Activated T-helper 2 cell treated with anti-CD3 and anti-CD28 coated beads, Interferon-gamma antibody, Interleukin-2, Interleukin-4, amounts not matched to agents 10 μg/mL and 5 μg/mL and 100 μg/mL, durations not matched to agents 14 hours and 24 hours and 36 hours (primary cell): ENCODE measurements around the gene FOXL3. TPM values are rescaled to one million over a fixed set of nuclear protein-coding genes. Genes with fewer than 3 reads are reported as not detected.

Experiments used
- DNase-seq: peaks from one replicate; pipeline ENCODE4 v3.0.0; 2021; ENCODE audit warnings: low spot score
- H3K27ac Mint-ChIP-seq: one replicate; pipeline ENCODE4 v1.8.0; 2021; ENCODE audit warnings: mixed read lengths
- H3K27me3 Mint-ChIP-seq: one replicate; pipeline ENCODE4 v1.8.0; 2021; ENCODE audit warnings: low read depth, mixed read lengths
- H3K36me3 Mint-ChIP-seq: one replicate; pipeline ENCODE4 v1.8.0; 2021; ENCODE audit warnings: low read depth, mixed read lengths
- H3K4me1 Mint-ChIP-seq: one replicate; pipeline ENCODE4 v1.8.0; 2021; ENCODE audit warnings: low read depth, mixed read lengths
- H3K4me3 Mint-ChIP-seq: one replicate; pipeline ENCODE4 v1.8.0; 2021; ENCODE audit warnings: low read depth, mild to moderate bottlenecking, moderate library complexity, mixed read lengths
- H3K9me3 Mint-ChIP-seq: one replicate; pipeline ENCODE4 v1.8.0; 2021; ENCODE audit warnings: mixed read lengths
- intact Hi-C: fragments of 100-400 bp; cut with micrococcal nuclease; formaldehyde crosslinking; loops from one replicate; pipeline ENCODE4 v1.15.1; 2023
- total RNA-seq: library from RNA; stranded (reverse); gene quantifications from 2 replicates; pipeline ENCODE4 v1.2.3, GENCODE V29; 2022

FOXL3 gene
- total RNA-seq, 1 donor from 2014 or later, result not detected

DNA sequence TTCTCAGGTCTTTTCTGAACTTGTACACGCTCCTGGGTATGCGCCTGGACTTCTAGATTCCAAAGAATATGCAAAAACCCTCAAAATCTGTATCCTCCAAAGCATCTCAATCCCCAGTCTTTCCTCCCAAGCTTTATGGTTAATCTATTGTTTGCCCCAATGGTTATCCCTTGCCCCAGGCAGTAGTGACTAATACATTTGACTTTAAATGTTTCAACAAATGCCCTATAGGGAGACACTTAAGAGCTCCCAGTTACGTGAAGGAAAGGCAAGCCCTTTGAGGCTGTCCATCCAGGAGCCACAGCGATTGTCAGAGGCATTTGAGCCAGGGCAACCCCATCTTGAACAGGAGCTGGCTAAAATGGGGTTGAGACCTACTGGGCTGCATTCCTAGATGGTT, 12.7 kb upstream of the FOXL3 start:
- intact Hi-C loops, result no loop called here
- Mint-ChIP-seq H3K36me3 (no peaks in the 10 kb centered on the region), H3K4me1 (no peaks in the 10 kb centered on the region), H3K4me3 (no peak overlapping the region), H3K27me3 (no peaks in the 10 kb centered on the region), H3K9me3 (peaks cover 13% of the 10 kb centered on the region), H3K27ac (no peak overlapping the region)
- DNase-seq, result no peak

DNA sequence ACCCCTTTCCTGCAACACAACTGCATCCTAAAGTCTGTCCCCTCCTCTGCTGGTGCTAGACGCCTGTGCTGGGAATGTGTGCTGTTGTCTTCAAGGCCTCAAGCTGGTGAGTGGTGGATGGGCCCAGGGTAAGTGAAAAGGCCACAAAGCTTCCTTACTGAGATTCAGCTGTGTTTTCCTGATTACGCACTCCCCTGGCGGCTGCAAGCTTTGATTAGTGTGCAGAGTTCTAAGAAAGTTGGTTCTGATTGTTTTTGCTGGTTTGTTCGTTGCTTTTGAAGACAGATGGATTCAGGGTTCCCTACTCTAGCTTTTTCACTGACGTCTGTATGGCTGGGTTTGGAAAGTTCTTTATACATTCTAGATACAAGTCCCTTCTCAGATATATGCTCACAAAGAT, 11.9 kb upstream of the FOXL3 start:
- no peaks in the 10 kb centered on the region for H3K4me1 Mint-ChIP-seq
- no peaks in the 10 kb centered on the region for H3K27me3 Mint-ChIP-seq
- H3K27ac Mint-ChIP-seq, result no peak overlapping the region
- H3K36me3 Mint-ChIP-seq, result no peaks in the 10 kb centered on the region
- intact Hi-C loops, result no loop called here
- DNase-seq, result no peak
- peaks cover 10% of the 10 kb centered on the region for H3K9me3 Mint-ChIP-seq
- H3K4me3 Mint-ChIP-seq, result no peak overlapping the region

DNA sequence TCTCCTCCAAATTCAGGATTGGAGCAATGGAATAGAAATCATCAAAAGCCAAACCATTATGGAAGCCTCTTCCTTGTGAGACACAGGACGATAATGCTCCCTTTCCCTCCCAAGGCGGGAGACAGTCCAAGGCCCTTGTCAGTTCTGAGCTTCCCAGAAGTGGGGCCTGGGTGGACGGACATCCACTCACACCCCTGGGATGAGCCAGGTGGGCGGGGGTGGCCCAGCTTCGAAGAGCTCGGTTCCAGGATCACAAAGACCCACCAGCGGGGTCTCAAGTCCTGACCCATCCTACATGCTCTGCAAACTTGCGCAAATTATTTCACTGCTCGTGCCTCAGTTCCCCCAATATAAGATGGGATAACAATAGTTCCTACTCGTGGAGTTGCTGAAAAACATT, 10.1 kb upstream of the FOXL3 start:
- Mint-ChIP-seq H3K36me3 (no peaks in the 10 kb centered on the region), H3K4me3 (no peak overlapping the region), H3K9me3 (no peaks in the 10 kb centered on the region), H3K27me3 (no peaks in the 10 kb centered on the region), H3K4me1 (no peaks in the 10 kb centered on the region), H3K27ac (no peak overlapping the region)
- no peak for DNase-seq
- intact Hi-C loops, result no loop called here

DNA sequence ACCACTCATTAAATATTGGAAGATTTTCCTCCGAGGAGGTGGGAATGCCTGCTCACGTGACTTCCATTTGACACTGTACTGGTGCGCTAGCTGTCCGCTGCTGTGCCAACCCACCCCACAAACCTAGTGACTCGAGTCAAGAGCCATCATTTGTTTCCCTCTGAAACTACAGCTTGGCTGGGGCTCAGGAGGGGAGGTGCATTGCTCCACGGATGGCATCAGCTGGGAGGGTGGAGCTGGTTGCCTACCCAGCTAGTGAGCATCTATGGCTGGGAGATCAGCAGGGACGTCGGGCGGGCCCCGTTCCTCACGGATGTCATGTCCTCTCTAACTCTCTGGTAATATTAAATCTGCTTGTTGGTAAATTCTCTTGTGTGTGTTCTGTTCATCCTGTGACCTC, 9.5 kb upstream of the FOXL3 start:
- intact Hi-C loops, result no loop called here
- no peak for DNase-seq
- no peak overlapping the region for H3K4me3 Mint-ChIP-seq
- no peak overlapping the region for H3K27ac Mint-ChIP-seq
- H3K9me3 Mint-ChIP-seq, result no peaks in the 10 kb centered on the region
- no peaks in the 10 kb centered on the region for H3K36me3 Mint-ChIP-seq
- no peaks in the 10 kb centered on the region for H3K4me1 Mint-ChIP-seq
- no peaks in the 10 kb centered on the region for H3K27me3 Mint-ChIP-seq

DNA sequence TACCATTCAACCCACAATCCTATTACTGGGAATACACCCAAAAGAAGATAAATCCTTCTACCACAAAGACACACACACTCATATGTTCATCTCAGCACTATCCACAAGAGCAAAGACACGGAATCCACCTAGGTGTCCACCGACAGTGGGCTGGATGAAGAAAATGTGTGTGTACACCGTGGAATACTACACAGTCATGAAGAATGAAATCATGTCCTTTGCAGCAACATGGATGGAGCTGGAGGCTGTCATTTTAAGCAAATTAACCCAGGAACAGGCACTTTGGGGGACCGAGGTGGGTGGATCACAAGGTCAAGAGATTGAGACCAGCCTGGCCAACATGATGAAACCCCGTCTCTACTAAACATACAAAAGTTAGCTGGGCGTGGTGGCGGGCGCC, 8.3 kb upstream of the FOXL3 start:
- Mint-ChIP-seq H3K9me3 (no peaks in the 10 kb centered on the region), H3K36me3 (no peaks in the 10 kb centered on the region), H3K27me3 (no peaks in the 10 kb centered on the region), H3K4me1 (no peaks in the 10 kb centered on the region), H3K4me3 (no peak overlapping the region), H3K27ac (no peak overlapping the region)
- intact Hi-C loops, result no loop called here
- no peak for DNase-seq

DNA sequence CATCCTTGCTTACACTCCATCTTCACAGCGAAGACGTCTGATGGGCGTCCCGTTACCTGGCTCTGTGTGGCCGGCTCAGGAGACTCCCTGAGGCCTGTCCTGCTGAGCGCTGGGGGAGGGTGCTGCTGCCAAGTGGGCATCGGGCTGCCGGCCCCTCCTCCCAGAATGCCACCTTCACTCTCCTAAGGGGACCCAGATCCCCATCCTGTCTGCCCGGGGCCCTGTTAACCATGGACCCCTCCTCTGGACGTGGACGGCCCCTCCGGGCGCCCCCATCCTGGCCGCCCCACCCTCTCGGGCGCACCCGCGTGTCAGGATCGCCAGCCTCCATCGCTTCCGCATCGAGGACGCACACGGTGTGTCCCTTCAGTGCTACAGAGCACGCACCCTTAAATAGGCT, 7.3 kb upstream of the FOXL3 start:
- H3K36me3 Mint-ChIP-seq, result no peaks in the 10 kb centered on the region
- H3K9me3 Mint-ChIP-seq, result no peaks in the 10 kb centered on the region
- H3K4me3 Mint-ChIP-seq, result no peak overlapping the region
- no peaks in the 10 kb centered on the region for H3K4me1 Mint-ChIP-seq
- DNase-seq, result no peak
- H3K27ac Mint-ChIP-seq, result no peak overlapping the region
- peaks cover 1% of the 10 kb centered on the region for H3K27me3 Mint-ChIP-seq
- intact Hi-C loops, result no loop called here

DNA sequence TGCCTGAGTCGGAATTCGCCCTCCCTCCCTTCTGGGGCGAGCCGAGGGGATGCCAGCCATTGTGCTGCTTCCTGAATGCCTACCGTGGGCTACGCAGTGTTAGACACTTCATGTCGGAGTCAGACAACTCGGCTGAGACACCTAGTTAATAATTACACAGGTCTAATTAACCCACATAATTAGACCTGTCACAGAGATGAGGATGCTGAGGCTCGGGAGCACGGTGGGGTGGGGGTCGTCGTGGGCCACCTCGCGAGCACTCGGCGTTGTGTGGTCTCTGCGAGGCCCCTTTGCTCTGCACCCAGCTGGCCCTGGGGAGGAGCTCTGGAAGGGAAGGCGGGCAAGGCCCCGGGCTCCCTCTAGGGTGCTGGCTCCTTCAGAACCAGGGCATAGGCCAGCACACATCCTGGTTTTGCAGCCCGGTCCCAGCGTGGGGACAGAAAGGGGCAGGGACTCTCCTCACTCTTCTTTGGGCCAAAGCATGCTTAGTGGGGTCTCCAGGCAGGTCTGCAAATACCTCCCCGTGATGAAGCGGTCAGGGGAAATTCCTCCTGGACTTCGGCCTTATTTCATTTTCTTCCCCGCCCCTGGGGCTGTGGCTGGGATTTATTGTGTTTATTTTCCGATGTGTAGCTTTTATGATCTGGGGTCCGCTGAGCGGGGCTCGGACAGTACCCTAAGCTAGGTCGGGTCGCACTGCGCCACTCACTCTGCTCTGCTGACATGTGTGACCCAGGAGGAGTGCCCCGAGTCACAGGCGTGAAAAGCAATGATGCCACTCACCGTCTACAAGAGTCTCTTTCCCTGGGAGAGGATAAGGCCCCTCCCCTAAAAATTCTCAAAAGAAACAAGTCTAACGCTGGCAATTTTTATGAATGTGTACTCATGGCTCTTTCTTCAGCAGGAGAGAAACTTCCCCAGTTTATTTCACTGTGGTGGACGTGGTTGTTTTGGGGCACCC, 4.9 kb upstream of the FOXL3 start:
- H3K36me3 Mint-ChIP-seq, result no peaks in the 10 kb centered on the region
- no peaks in the 10 kb centered on the region for H3K4me1 Mint-ChIP-seq
- no peaks in the 10 kb centered on the region for H3K9me3 Mint-ChIP-seq
- no peak for DNase-seq
- no peak overlapping the region for H3K27ac Mint-ChIP-seq
- peaks cover 13% of the 10 kb centered on the region for H3K27me3 Mint-ChIP-seq
- H3K4me3 Mint-ChIP-seq, result no peak overlapping the region
- intact Hi-C loops, result no loop called here

DNA sequence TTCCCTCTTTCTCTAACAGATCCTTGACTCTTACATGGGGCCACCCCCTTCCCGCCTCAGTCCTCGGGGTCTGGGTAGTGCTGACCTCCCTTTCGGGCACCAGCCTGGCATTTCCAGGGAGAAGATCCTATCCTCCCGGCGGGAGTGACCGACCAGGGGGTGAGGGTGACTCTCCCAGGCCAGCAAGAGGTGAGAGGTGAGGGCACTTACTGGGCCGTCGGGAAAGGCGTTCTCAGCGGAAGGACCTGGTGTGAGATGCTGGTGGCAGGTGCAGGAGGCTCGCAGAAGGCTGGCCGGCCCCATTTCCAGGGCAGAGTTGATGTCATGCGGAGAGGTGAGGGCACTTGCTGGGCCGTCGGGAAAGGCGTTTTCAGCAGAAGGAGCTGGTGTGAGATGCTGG, 4.2 kb upstream of the FOXL3 start:
- intact Hi-C loops, result no loop called here
- no peak for DNase-seq
- peaks cover 13% of the 10 kb centered on the region for H3K27me3 Mint-ChIP-seq
- no peak overlapping the region for H3K4me3 Mint-ChIP-seq
- no peak overlapping the region for H3K27ac Mint-ChIP-seq
- H3K36me3 Mint-ChIP-seq, result no peaks in the 10 kb centered on the region
- no peaks in the 10 kb centered on the region for H3K9me3 Mint-ChIP-seq
- no peaks in the 10 kb centered on the region for H3K4me1 Mint-ChIP-seq

DNA sequence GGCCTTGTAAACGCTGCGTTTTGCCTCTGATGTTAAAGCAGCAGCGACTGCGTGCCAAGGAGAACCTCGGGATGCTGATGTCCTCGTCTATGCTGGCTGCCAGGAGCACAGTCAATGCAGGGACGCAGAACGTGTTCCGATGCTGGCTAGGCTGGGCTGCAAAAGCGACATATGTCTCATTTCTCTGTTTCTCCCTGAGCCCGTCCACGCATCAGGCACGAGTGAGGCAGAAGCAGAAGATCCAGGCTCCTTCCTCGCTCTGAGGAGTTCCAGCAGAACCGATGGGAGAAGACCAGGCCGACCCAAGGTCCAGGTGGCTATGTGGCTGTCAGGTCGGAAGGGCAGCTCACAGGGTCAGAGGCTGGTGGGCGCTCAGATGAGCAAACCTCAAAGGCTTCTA, 3.7 kb upstream of the FOXL3 start:
- Mint-ChIP-seq H3K36me3 (no peaks in the 10 kb centered on the region), H3K27ac (no peak overlapping the region), H3K4me3 (no peak overlapping the region), H3K4me1 (no peaks in the 10 kb centered on the region), H3K9me3 (no peaks in the 10 kb centered on the region), H3K27me3 (peaks cover 14% of the 10 kb centered on the region)
- intact Hi-C loops, result no loop called here
- DNase-seq, result no peak

DNA sequence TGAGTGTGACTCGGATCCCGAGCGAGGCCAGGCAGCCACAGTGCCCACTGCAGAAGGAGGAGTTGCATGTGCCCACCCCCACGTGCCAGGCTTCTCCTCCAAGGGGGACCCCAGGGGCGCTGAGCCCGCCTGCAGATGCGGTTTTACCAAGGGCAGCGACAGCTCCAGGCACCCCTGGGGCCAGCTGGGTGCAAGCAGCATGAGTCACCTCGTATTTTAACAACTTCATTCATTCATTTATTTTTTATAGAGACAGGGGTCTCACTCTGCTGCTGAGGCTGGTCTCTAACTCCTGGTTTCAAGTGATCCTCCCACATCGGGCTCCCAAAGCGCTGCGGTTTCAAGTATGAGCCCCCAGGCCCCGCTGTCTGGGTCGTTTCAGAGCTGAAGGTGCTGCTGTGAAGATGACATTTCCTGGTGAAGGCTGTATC, 1.3 kb upstream of the FOXL3 start:
- no peaks in the 10 kb centered on the region for H3K36me3 Mint-ChIP-seq
- H3K27me3 Mint-ChIP-seq, result peaks cover 32% of the 10 kb centered on the region
- intact Hi-C loops, result no loop called here
- H3K4me1 Mint-ChIP-seq, result no peaks in the 10 kb centered on the region
- H3K4me3 Mint-ChIP-seq, result no peak overlapping the region
- no peaks in the 10 kb centered on the region for H3K9me3 Mint-ChIP-seq
- H3K27ac Mint-ChIP-seq, result no peak overlapping the region
- DNase-seq, result no peak

DNA sequence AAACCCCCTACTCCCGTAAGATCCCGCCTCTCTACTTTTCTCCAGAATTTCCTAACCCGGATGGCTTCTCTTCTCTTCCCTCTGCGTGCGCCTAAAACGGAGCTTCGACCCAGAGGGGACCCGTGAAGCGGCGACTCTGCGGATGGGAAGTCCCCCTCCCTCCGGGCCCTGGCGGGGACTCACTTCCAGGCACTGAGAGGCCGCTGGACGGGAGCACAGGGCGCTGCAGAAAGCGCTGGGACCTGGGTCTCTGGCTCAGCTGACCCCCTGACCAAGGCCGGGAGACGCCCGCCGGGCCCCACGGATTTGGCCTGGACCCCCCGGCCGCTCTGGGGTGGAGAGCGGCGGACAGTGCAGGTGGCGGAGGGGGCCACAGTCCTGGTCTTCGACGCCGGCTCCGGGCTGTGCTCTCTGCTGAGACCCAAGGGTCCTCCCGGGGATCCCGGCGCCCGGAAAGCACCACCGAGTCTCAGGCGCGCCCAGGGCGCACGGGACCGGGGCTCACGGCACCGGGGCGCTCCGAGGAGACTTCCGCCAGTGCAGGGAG, 688 bp upstream of the FOXL3 start:
- H3K4me1 Mint-ChIP-seq, result no peaks in the 10 kb centered on the region
- no peaks in the 10 kb centered on the region for H3K36me3 Mint-ChIP-seq
- H3K9me3 Mint-ChIP-seq, result no peaks in the 10 kb centered on the region
- no peak overlapping the region for H3K27ac Mint-ChIP-seq
- intact Hi-C loops, result no loop called here
- DNase-seq, result no peak
- peaks cover 32% of the 10 kb centered on the region for H3K27me3 Mint-ChIP-seq
- no peak overlapping the region for H3K4me3 Mint-ChIP-seq

DNA sequence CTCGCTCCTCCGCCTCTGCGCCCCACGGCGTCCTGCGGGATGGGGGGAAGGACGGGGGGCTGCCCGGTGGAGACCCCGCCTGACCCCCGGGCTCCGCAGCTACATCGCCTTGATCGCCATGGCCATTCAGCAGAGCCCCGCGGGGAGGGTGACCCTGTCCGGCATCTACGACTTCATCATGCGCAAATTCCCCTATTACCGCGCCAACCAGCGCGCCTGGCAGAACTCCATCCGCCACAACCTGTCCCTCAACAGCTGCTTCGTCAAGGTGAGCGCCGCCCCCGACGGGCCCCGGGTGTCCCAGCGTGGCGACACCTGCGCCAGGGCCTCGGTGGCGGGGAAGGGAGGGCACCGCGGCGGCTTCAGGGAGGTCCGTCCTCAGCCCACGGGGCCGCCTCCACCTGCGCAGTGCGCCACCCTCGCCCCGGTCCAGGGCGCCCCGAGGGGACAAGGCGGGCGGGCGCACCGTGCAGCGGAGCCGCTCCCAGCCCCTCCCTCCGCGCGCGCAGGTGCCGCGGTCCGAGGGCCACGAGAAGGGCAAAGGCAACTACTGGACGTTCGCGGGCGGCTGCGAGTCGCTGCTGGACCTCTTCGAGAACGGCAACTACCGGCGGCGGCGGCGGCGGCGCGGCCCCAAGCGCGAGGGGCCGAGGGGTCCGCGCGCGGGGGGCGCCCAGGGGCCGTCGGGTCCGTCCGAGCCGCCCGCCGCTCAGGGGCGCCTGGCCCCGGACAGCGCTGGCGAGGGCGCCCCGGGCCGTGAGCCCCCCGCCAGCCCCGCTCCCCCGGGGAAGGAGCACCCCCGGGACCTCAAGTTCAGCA, 793 bp downstream of the FOXL3 start:
- Mint-ChIP-seq H3K9me3 (no peaks in the 10 kb centered on the region), H3K4me3 (no peak overlapping the region)

More for the DNA sequence above, 793 bp downstream of the FOXL3 start:
- Mint-ChIP-seq H3K36me3 (no peaks in the 10 kb centered on the region), H3K27me3 (peaks cover 32% of the 10 kb centered on the region), H3K4me1 (no peaks in the 10 kb centered on the region), H3K27ac (no peak overlapping the region)
- no peak for DNase-seq
- intact Hi-C loops, result no loop called here
